Lung microvascular endothelial cell (primary cell): ENCODE measurements around the gene FYB1. TPM values are rescaled to one million over a fixed set of nuclear protein-coding genes. Genes with fewer than 3 reads are reported as not detected.

Source experiments
- DNase-seq, 2 donors: peaks; one replicate each; pipeline versions ENCODE4 v3.0.0 to v3.0.0-alpha.2; 2010; ENCODE audit warnings: low read depth in 2 of 2
- total RNA-seq: library from RNA; depleted of rRNA; stranded (reverse); fragments of >200 nt; gene quantifications from 2 replicates; pipeline ENCODE4 v1.2.1, GENCODE V29; 2014

FYB1 gene
- total RNA-seq, 1 donor from 2014 or later, result not detected

DNA sequence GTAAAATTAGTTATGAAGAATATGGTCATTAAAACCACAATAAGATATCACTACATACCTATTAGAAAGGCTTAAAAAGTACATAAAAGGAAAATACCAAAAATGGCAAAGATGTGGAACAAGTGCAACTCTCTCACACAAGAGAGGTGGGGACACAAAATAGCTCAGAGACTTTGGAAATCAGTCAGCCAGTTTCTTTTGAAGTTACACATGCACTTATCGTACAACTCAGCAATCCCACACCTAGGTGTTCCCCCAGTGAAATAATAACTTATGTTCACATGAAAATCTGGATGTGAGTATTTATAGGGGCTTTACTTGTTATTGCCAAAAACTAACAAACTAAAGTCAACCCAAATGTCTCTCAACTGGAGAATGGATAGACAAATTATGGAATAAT lies 135.4 kb downstream of the FYB1 start:
- no peak for DNase-seq

- DNase-seq, result no peak
Measured at GRCh38 chr5:39082995-39083394, 136.4 kb downstream of the FYB1 start.

DNA sequence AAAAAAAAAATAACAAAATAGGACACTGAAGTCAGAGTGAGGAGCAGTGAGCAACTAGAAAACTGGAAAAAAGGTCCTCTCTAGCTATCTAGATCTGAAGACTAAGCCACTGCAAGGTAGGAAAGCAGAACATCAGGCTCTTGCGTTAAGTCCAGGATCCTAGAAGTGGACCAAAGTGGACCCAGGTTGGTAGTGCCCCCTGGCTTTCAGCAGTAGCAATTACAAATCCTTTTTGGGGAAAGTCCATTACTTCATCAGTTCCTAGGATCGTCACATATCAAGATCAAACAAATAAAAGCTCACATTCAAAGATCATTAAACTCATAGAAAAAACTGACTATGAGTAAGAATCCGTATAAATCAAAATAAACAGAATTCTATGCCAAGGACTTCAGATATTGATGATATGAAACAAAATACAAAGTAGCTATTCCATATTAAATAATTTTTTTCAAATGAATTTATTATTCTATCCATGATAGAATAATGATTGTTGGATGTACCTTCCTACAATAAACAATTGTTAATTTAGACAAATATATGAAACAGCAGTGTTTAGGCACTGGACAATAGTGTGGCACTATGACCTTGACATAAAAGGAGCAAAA lies 138.7 kb downstream of the FYB1 start:
- DNase-seq, result peak; percentile 80 to 84

- DNase-seq, result peak in 1 of 2 donors; percentile 17
Measured at GRCh38 chr5:39080168-39080567, 139.2 kb downstream of the FYB1 start.

- DNase-seq, result no peak
Measured at GRCh38 chr5:39079147-39079546, 140.2 kb downstream of the FYB1 start.

DNA sequence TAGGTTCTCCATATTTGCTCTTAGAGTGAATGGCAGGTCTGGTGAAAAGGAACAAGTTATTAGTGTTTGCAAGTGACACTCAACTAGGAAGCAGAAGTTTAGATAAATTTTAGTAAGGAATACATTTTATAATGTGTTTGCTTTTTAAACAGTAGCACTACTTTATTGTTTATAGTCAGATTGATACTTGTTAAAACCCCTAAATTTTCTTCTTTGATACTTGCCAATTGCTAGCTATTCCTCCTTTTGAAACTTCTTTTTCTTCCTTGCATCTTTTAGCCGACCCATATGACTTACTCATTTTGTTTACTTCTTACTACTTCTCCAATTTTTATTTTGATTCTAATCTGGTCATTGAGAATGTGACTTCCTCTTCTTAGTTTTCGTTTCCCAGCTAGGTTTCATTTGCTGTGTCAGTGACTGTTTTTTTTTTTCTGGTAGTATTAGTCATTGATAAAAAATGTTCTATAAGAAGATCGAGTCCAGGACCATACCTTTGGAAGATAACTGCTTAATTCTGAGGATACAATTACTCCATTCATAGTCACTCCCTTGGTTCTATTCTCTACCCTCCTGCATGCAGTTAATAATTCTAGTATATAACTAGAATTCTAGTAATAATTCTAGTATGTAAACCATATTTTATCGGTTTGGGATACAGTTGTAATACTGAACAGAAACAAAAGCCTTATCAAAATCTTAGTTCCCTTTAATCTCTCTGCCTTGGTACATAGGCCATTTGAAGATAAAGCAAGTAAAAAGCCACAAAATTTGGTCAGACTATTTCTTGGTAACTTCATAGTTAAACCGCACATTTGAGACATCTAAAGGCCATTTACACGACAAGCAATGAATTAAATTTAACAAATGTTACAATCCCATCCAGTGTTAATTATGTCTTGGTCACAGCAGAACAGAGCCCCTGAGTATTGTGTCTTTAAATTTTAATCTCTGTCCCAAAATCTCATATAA lies 142.3 kb downstream of the FYB1 start:
- DNase-seq, result peak; percentile 16 to 52

DNA sequence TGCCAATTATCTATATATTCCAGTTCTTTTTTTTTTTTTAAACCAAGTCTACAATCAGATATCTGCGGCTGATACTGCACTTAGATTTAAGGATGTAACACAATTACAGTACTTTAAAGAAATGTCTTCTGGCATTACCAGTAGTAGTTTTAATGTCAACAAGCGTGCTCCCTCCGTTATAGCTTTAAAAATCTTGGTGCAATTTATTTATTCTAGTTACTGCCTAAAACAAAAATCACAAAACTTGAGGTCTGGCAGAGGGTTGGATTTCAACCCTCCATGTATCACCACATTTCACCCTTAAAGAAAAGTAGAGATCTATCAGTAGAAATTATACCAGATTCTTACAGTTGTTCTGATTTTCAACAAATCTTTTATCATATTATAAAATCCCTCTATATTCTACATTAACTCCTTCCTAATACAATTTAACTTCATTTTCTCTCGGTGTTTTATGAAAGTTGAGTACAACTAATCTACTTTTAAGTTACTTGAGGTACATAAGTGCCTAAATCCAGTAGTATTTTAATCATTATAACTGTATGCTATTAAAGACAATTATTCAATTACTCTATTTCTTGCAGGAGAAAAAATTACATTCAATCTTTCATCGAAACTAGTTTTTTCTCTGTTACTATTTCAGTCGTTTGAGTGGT lies 143.1 kb downstream of the FYB1 start:
- DNase-seq, result no peak

DNA sequence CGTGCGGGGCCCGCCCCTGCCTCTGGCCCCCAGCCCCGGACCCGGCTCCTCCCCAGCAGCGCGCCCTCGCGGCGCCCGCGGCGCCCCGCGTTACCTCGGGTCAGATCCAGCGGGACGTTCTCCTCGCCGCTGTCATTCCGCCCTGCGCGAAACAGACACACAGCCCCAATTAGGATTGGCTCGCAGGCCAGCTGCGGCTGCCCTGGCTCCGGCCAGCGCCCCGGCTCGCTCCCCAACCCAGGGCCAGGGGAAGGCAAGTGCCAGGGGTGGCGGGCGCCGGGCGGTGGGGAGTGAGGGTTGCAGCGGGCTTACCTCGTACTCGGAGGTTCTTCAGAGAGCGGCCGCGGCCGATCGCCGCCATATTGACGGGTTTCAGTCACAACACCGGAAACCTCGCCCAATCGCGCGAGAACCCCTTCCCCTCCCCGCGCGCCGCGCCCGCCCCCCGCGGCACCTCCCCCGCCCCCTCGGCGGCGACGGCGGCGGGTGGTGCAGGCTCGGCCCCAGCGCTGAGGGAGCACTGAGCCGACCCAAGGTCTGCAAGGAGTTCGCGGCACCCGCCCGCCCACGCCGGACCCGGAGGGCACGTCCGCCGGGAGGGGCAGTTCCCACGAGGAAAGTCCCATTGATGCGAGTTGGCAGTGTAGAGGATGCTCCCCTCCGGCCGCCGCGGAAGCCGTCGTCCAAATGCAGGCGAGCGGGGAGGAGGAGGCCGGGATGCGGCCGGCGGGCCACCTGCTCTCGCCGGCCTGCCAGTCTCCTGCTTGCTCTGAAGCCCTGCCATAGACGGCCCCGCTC lies 145.1 kb downstream of the FYB1 start, which contains the start of gene RICTOR:
Gene RICTOR, minus strand, starts transcription at position 383 of the 798 bp plus-strand sequence. Its CDS starts 22 bp downstream, at position 361.
- DNase-seq, result peak; percentile 89 to 92

DNA sequence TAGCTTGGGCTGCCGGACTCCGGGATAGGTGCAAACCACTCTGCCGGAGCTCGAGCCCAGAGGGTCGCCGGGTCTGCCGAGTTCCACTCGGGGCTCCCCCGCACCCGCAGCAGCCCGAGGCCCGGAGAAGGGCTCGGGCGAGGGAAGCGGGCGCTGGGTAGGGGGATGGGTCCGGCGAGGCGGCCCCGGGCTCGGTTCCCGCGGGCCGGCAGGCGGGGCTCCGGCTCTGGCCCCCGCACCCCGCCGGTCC lies 145.7 kb downstream of the FYB1 start:
- DNase-seq, result no peak

DNA sequence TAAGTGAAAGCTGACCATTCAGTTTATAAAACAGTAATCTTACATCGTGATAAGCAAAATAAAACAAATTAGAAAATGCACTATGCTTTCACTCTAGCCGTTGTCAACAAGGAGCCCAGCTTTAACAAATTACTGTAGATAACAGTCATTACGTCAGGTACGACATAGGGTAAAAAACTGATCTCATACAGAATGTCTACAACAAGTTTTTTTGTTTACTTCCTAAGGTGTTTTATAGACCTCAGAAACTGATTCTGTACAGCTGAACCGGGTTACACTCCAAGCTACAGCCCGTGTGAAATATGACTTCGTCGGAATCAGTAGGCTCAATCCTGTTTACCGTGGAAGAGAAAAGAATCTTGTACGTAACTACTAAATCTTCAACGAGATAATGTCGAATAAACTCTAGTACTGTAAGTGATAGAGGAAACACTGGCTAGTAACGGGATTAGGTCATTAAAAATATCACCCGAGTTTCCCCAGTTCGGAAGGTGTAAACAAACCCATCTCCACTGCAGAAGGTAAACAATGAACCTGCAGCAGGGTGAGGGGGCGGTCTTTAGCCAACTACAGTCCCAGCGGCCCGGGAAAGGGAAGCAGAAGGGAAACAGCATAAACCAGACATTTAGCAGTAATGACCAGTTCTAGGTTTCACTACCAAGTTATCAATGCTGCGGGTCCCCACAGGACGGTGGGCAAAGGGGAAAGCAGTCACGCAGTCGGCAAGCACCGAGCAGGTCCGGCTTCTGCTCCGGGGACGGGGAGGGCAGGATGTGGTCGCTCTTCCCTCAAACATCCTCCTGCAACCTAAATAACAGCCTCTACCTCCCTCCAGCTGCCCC lies 146.2 kb downstream of the FYB1 start:
- DNase-seq, result peak; percentile 59 to 63

GRCh38 chr5:39068099-39068498 lies 151.3 kb downstream of the FYB1 start:
- no peak for DNase-seq

- no peak for DNase-seq
Measured at GRCh38 chr5:39064450-39064849, 154.9 kb downstream of the FYB1 start.

DNA sequence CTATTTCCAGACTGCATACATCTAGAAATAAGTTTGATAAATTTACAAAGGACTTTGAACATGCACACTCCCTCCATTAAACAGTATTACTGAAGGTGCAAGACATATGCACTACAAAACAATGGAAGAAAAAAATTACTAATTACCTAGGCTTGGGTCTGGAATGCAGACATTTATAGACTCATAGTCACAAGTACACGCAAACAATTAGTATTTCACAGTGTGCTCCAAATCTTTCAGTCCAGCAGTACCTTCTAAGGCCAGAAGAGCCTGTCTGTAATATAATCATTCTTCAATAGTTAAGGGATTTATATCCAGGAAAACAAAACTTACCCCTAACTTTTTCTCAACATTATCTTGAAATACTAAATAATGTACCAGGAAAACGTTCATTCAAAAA lies 156.3 kb downstream of the FYB1 start:
- DNase-seq, result peak in 1 of 2 donors; percentile 3

DNA sequence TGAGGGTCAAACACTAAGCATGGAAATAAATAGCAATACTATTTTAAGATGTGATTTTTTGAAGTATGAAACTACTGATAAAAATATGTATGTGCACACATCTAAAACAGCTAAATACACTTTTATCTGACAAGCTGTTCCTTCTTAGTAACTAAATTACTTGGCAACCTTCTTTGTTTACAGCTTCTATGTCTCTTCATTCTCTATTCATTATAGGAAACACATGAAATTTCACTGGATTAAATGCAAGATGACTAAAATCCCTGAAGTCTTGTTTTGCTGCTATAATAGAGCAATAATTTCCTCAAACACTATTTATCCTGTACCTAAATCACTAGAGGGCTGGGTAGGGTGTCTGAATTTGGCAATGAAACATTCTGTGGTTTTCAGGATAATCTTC lies 156.8 kb downstream of the FYB1 start:
- DNase-seq, result no peak

- DNase-seq, result no peak
Measured at GRCh38 chr5:39062104-39062503, 157.3 kb downstream of the FYB1 start.

DNA sequence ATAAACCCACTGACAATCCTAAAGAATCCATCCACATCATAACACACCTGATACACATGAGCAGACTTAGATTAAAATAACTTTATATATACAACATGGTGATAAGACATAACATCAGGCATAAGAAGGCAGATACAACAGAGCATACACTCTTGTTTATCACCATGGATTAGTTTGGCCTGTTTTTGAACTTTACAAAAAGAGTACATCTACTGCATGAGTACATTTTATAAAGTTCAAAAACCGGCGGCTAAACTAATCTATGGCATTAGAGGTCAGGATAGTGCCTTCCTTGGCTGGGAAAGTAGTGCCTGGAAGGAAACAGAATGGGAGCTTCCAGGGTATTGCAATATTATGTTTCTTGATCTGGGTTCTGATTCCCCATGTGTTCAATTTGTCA lies 160.3 kb downstream of the FYB1 start:
- DNase-seq, result no peak

DNA sequence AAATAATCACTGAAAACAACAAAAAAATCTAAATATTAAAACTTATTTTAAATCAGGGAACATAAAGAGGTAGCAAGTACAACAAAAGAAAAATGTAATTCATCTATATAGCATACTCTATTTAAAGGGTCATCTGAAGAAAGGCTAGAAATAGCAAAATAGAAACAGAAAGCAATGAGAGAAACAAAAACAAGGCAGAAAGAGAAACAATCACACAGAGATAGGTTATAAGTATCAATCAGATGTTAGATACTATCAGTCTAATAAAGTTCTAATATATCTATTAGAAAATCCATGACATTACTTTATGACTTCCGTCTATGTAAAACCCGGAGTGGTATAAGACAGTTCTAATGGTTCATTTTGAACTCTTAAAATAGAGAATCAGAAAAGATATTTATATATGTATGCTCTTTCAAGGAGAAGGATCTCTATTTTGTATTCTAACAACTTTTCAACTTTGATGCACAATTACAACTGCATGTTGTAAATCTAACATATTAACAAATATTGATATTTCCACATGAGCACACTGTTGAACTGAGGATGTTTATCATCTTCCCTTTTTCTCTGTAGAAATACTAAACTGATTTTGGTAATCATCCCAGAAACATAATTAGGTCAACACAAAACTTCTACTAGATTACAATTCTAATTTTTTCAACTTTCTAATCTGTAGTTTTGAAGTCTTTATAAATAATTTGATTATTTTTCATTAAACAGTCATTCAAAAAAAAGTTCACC lies 161.0 kb downstream of the FYB1 start:
- no peak for DNase-seq

GRCh38 chr5:39057734-39058133 lies 161.6 kb downstream of the FYB1 start:
- peak; percentile 14 to 26 for DNase-seq

- no peak for DNase-seq
Measured at GRCh38 chr5:39055768-39056398, 163.5 kb downstream of the FYB1 start.
